Fibroblast of lung (primary cell): Measurements from ENCODE around the gene CYGB.
A peak's percentile ranks its signal among the peaks of the same experiment; 100 is the strongest.

Experiments used
- EZH2 ChIP-seq: IDR thresholded peaks from 2 replicates; pipeline ENCODE4 v1.5.1; 2012; ENCODE audit warnings: low read length, control low read depth, mild to moderate bottlenecking; ENCODE audit errors: missing control alignments
- TF ChIP-seq, protein P1 (sequence below), 2 donors: IDR thresholded peaks in 1 of 2; conservative IDR thresholded peaks in 1 of 2; 1 replicate in 1 of 2; 2 replicates in 1 of 2; pipeline ENCODE4 v1.5.1; 2011 to 2012; ENCODE audit warnings: low read length in 2 of 2, control low read depth in 1 of 2, inconsistent platforms in 1 of 2, low read depth in 1 of 2, mild to moderate bottlenecking in 1 of 2

DNA sequence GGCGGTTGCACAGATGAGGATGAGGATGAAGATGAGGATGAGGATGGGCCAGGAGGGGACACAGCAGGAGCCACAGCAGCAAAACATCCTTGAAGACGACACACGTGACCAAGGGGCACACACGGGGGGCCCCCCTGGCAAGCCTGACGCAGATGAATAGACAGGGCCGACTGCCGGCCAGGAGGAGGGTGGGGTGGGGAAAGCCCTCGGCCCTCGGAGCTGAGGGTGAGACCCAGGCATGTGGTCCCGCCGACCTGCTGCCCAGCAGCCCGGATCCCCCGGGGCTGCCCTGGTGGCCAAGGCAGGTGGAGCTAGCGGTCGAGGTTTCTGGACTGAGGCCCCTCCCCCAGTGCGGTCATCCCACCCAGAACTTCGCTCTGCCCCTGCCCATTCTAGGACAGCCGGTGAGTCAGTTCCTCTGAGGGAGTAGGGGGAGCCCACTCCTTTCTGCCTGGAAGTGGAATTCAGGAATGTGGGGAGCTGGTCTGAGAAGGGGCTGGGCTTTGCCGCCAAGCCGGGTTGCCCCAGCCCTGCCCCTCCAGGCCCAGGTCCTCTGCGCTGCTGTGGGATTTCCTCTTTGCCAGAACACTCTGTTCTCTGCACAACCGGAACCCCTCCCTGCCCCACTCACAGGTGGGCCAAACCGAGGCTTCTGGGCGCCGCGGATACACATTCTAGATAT lies 9.9 kb downstream of the CYGB start:
- TF ChIP-seq, protein P1, sequence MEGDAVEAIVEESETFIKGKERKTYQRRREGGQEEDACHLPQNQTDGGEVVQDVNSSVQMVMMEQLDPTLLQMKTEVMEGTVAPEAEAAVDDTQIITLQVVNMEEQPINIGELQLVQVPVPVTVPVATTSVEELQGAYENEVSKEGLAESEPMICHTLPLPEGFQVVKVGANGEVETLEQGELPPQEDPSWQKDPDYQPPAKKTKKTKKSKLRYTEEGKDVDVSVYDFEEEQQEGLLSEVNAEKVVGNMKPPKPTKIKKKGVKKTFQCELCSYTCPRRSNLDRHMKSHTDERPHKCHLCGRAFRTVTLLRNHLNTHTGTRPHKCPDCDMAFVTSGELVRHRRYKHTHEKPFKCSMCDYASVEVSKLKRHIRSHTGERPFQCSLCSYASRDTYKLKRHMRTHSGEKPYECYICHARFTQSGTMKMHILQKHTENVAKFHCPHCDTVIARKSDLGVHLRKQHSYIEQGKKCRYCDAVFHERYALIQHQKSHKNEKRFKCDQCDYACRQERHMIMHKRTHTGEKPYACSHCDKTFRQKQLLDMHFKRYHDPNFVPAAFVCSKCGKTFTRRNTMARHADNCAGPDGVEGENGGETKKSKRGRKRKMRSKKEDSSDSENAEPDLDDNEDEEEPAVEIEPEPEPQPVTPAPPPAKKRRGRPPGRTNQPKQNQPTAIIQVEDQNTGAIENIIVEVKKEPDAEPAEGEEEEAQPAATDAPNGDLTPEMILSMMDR (conservative IDR thresholded peaks at IDR 0.05 in 1 of 2, IDR thresholded peaks at IDR 0.05 in 1 of 2; ENCODE audit: low read depth in 1 of 2, low read length in 2 of 2): peak; percentile 2 to 8
- TF ChIP-seq EZH2: no peak
